CD14-positive monocyte (primary cell): ENCODE results near the gene SLF2. TPM values are rescaled to one million over a fixed set of nuclear protein-coding genes. Genes with fewer than 3 reads are reported as not detected.

Source experiments
- DNase-seq, 3 donors: peaks; one replicate each; pipeline ENCODE4 v3.0.0-alpha.2; 2011 to 2022
- H2AFZ ChIP-seq: 2 replicates; pipeline ENCODE4 v1.6.0; 2012; ENCODE audit warnings: mild to moderate bottlenecking, low read depth, low read length, inconsistent platforms; ENCODE audit not compliant: insufficient read depth, poor library complexity, severe bottlenecking
- H3K27ac ChIP-seq, 2 donors: 1 replicate in 1 of 2; 2 replicates in 1 of 2; pipeline ENCODE4 v1.5.1; 2012 to 2013; ENCODE audit warnings: low read length in 2 of 2, control low read depth in 1 of 2, inconsistent platforms in 1 of 2, low read depth in 1 of 2, mild to moderate bottlenecking in 1 of 2
- H3K27me3 ChIP-seq, 2 donors: one replicate each; pipeline versions ENCODE4 v1.6.0 to v1.6.1; 2011 to 2013; ENCODE audit warnings: low read length in 2 of 2; ENCODE audit not compliant: control insufficient read depth in 2 of 2, insufficient read depth in 2 of 2
- H3K36me3 ChIP-seq, 2 donors: replicated peaks in 1 of 2; 1 replicate in 1 of 2; 2 replicates in 1 of 2; pipeline versions ENCODE4 v1.5.1 to v1.6.1; 2012 to 2013; ENCODE audit warnings: low read length in 2 of 2, control low read depth in 1 of 2, inconsistent platforms in 1 of 2, mild to moderate bottlenecking in 1 of 2; ENCODE audit not compliant: insufficient read depth in 2 of 2, control insufficient read depth in 1 of 2
- H3K4me1 ChIP-seq, 2 donors: 1 replicate in 1 of 2; 2 replicates in 1 of 2; pipeline versions ENCODE4 v1.5.1 to v1.6.1; 2012 to 2013; ENCODE audit warnings: low read length in 2 of 2, control low read depth in 1 of 2, inconsistent platforms in 1 of 2, mild to moderate bottlenecking in 1 of 2, moderate library complexity in 1 of 2; ENCODE audit not compliant: insufficient read depth in 2 of 2, control insufficient read depth in 1 of 2
- H3K4me2 ChIP-seq: replicated peaks from 2 replicates; pipeline ENCODE3; 2012; ENCODE audit warnings: low read length, moderate library complexity, mild to moderate bottlenecking; ENCODE audit not compliant: poor library complexity, severe bottlenecking; ENCODE audit errors: extremely low read depth
- H3K4me3 ChIP-seq, 3 experiments: fragments of 200-600 bp in 1 of 3; sonication (generic) in 1 of 3; replicated peaks in 1 of 3; 1 replicate in 2 of 3; 2 replicates in 1 of 3; pipeline ENCODE4 v1.5.1; 2011 to 2013; ENCODE audit warnings: low read length in 3 of 3, mild to moderate bottlenecking in 3 of 3, control low read depth in 2 of 3, low read depth in 2 of 3, inconsistent platforms in 1 of 3, moderate library complexity in 1 of 3
- H3K79me2 ChIP-seq: 2 replicates; pipeline ENCODE4 v1.6.0; 2012; ENCODE audit warnings: mild to moderate bottlenecking, control low read depth, inconsistent platforms, low read length, moderate library complexity; ENCODE audit not compliant: insufficient read depth
- H3K9ac ChIP-seq: 2 replicates; pipeline ENCODE4 v1.6.0; 2017; ENCODE audit warnings: low read length, mild to moderate bottlenecking; ENCODE audit not compliant: insufficient read depth, poor library complexity, severe bottlenecking
- H3K9me3 ChIP-seq, 2 donors: replicated peaks in 1 of 2; 1 replicate in 1 of 2; 2 replicates in 1 of 2; pipeline versions ENCODE4 v1.5.1 to v1.6.1; 2012 to 2013; ENCODE audit warnings: low read length in 2 of 2, control low read depth in 1 of 2; ENCODE audit not compliant: control insufficient read depth in 1 of 2, insufficient read depth in 1 of 2
- H4K20me1 ChIP-seq: 2 replicates; pipeline ENCODE4 v1.6.0; 2012; ENCODE audit warnings: mild to moderate bottlenecking, low read length, control low read depth, moderate library complexity; ENCODE audit not compliant: insufficient read depth
- H3K27ac Mint-ChIP-seq, 7 donors: one replicate each; pipeline ENCODE4 v1.8.0; 2020; ENCODE audit warnings: mild to moderate bottlenecking in 7 of 7, mixed read lengths in 7 of 7, moderate library complexity in 6 of 7, inconsistent platforms in 2 of 7
- H3K27me3 Mint-ChIP-seq, 3 donors: one replicate each; pipeline ENCODE4 v1.8.0; 2021 to 2022; ENCODE audit warnings: low read depth in 3 of 3, mild to moderate bottlenecking in 3 of 3, mixed read lengths in 3 of 3, moderate library complexity in 3 of 3, inconsistent platforms in 1 of 3
- H3K36me3 Mint-ChIP-seq, 2 donors: one replicate each; pipeline ENCODE4 v1.8.0; 2020; ENCODE audit warnings: mixed read lengths in 2 of 2, inconsistent platforms in 1 of 2, mild to moderate bottlenecking in 1 of 2
- H3K4me1 Mint-ChIP-seq: one replicate; pipeline ENCODE4 v1.8.0; 2020; ENCODE audit warnings: mild to moderate bottlenecking, mixed read lengths
- H3K4me3 Mint-ChIP-seq, 2 donors: one replicate each; pipeline ENCODE4 v1.8.0; 2020; ENCODE audit warnings: mild to moderate bottlenecking in 2 of 2, mixed read lengths in 2 of 2, moderate library complexity in 1 of 2
- H3K9me3 Mint-ChIP-seq, 7 donors: one replicate each; pipeline ENCODE4 v1.8.0; 2020 to 2022; ENCODE audit warnings: mixed read lengths in 7 of 7, mild to moderate bottlenecking in 6 of 7, moderate library complexity in 6 of 7, inconsistent platforms in 2 of 7
- WGBS: methylation state at CpG from one replicate; pipeline ENCODE4 v1.1.5; 2013; ENCODE audit warnings: missing lambda C conversion rate; ENCODE audit not compliant: insufficient coverage; 5-methylcytosine and 5-hydroxymethylcytosine counted together
- intact Hi-C, 2 donors: fragments of 100-400 bp; cut with micrococcal nuclease; formaldehyde crosslinking; loops; one replicate each; pipeline versions ENCODE4 v1.15.0 to v1.15.1; 2023
- polyA plus RNA-seq, 3 donors: library from polyadenylated mRNA; depleted of rRNA in 1 of 3; unstranded in 2 of 3; stranded (reverse) in 1 of 3; fragments of 300-500 nt in 2 of 3; fragments of >200 nt in 1 of 3; fragmentation: Illumina TruSeq in 2 of 3; gene quantifications; 1 replicate in 2 of 3; 2 replicates in 1 of 3; pipeline ENCODE4 v1.2.3, GENCODE V29; 2012 to 2021
- TF ChIP-seq, protein P1 (sequence below): fragments of 200-600 bp; IDR thresholded peaks from one replicate; pipeline ENCODE4 v1.8.0; 2022; ENCODE audit warnings: antibody characterized with exemption, mild to moderate bottlenecking

The SLF2 gene
- polyA plus RNA-seq, 3 donors: 5.8 to 11.3 (median 6.4) TPM

DNA sequence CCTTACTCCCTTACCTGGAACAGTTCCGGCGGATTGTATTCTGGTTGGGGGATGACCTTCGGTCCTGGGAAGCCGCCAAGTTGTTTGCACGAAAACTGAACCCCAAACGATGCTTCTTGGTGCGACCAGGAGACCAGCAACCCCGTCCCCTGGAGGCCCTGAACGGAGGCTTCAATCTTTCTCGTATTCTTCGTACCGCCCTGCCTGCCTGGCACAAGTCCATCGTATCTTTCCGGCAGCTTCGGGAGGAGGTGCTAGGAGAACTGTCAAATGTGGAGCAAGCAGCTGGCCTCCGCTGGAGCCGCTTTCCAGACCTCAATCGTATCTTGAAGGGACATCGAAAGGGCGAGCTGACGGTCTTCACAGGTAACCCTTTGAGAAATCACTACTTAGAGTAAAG, 76.3 kb downstream of the SLF2 start:
- no peak overlapping the region for H3K27ac ChIP-seq
- TF ChIP-seq, protein P1, sequence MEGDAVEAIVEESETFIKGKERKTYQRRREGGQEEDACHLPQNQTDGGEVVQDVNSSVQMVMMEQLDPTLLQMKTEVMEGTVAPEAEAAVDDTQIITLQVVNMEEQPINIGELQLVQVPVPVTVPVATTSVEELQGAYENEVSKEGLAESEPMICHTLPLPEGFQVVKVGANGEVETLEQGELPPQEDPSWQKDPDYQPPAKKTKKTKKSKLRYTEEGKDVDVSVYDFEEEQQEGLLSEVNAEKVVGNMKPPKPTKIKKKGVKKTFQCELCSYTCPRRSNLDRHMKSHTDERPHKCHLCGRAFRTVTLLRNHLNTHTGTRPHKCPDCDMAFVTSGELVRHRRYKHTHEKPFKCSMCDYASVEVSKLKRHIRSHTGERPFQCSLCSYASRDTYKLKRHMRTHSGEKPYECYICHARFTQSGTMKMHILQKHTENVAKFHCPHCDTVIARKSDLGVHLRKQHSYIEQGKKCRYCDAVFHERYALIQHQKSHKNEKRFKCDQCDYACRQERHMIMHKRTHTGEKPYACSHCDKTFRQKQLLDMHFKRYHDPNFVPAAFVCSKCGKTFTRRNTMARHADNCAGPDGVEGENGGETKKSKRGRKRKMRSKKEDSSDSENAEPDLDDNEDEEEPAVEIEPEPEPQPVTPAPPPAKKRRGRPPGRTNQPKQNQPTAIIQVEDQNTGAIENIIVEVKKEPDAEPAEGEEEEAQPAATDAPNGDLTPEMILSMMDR: no peak
- Mint-ChIP-seq H3K27ac (peak overlapping the region in 1 of 7 donors; percentile 44), H3K4me1 (peaks cover 25% of the 10 kb centered on the region), H3K27me3 (peaks cover 0 to 2% (median 2%) of the 10 kb centered on the region in 3 donors), H3K9me3 (peaks cover 0 to 6% (median 4%) of the 10 kb centered on the region in 7 donors), H3K36me3 (peaks cover 41% of the 10 kb centered on the region in 2 donors), H3K4me3 (no peak overlapping the region)
- H3K36me3 ChIP-seq: peaks cover 18 to 47% of the 10 kb centered on the region in 2 donors
- peaks cover 16 to 24% of the 10 kb centered on the region in 2 donors for H3K4me1 ChIP-seq
- WGBS: 97% methylated on average over 14 of the region's 21 CpGs
- no peak for DNase-seq
- no peaks in the 10 kb centered on the region for H4K20me1 ChIP-seq
- H3K9me3 ChIP-seq: no peaks in the 10 kb centered on the region
- no peak overlapping the region for H2AFZ ChIP-seq
- intact Hi-C loops: loop anchor here (5.0 to 10.0 kb wide), 2 partner anchors 74 to 77 kb away; partner anchors contain the start of gene SLF2 (in 2 of the 2)
- no peak overlapping the region for H3K9ac ChIP-seq
- no peaks in the 10 kb centered on the region for H3K27me3 ChIP-seq
- no peak overlapping the region for H3K4me3 ChIP-seq
- H3K4me2 ChIP-seq: no peak overlapping the region
- peaks cover 32% of the 10 kb centered on the region for H3K79me2 ChIP-seq

DNA sequence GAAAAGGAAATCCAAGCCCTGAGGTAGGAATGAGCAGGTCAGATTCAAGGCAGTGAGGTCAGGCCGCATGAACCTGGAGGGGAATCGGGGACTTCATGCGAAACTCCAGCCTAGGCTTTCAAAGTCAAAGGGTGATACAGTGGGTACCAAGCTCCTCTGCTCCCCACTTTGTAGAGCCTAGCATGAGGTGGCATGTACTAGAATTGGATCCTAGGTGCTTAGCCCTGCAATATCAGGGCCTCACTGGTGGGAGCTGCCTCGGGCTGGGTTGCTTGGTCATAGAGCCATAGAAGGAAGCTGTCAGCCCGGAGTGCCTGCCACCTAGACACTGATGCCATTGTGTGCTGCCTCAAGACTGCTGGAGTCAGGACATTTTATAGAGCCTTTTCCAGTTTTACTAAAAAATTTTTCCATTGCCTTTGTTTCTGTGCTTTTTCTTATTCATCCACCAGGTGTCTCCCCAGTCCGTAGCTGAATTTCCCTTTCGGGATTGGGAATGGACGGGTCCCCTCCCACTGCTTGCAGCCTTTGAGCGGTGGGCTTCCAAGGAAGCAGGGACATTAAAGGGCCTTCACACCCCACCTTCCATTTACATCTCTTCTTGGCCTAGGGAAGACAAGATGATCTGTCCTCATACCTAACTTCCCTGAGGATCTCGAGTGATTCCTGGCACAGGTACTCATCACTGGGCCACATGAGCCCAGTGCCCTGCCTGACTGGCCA, 81.4 kb downstream of the SLF2 start:
- H4K20me1 ChIP-seq: no peaks in the 10 kb centered on the region
- no peaks in the 10 kb centered on the region for H3K9me3 ChIP-seq
- H3K27ac Mint-ChIP-seq: peak overlapping the region in 2 of 7 donors; percentile 61 to 75
- H3K36me3 ChIP-seq: peaks cover 16 to 33% of the 10 kb centered on the region in 2 donors
- H3K79me2 ChIP-seq: peaks cover 6% of the 10 kb centered on the region
- peaks cover 30 to 35% of the 10 kb centered on the region in 2 donors for H3K36me3 Mint-ChIP-seq
- no peaks in the 10 kb centered on the region for H3K9me3 Mint-ChIP-seq
- intact Hi-C loops: no loop called here
- DNase-seq: no peak
- peaks cover 24% of the 10 kb centered on the region for H3K4me1 Mint-ChIP-seq
- H2AFZ ChIP-seq: no peak overlapping the region
- no peak overlapping the region for H3K4me2 ChIP-seq
- TF ChIP-seq, protein P1: peak; percentile 45
- peaks cover 0 to 3% (median 2%) of the 10 kb centered on the region in 3 donors for H3K27me3 Mint-ChIP-seq
- peaks cover 22 to 31% of the 10 kb centered on the region in 2 donors for H3K4me1 ChIP-seq
- no peak overlapping the region for H3K4me3 Mint-ChIP-seq
- no peaks in the 10 kb centered on the region for H3K27me3 ChIP-seq
- no peak overlapping the region for H3K9ac ChIP-seq
- H3K27ac ChIP-seq: no peak overlapping the region
- 80% methylated on average over 10 of the region's 10 CpGs for WGBS
- H3K4me3 ChIP-seq: no peak overlapping the region
